ENCODE results near the gene MRPL10. TPM values are rescaled to one million over a fixed set of nuclear protein-coding genes. Genes with fewer than 3 reads are reported as not detected.
"Not testable (repeated sequence)": the region's sequence is repeated elsewhere in the genome, so short reads cannot be mapped to it uniquely, and the experiment has no call there.

MRPL10 gene
- total RNA-seq, 2 experiments from 2014 or later = 49.0 to 51.4 TPM

GRCh38 chr17:47776330-47777197 is 54.8 kb downstream of the MRPL10 start:
- H3K27me3 Mint-ChIP-seq = peaks cover 69% of the 10 kb centered on the region
- no peak overlapping the region for H3K27ac ChIP-seq (ENCODE audit: low read depth in 1 of 2, low read length in 2 of 2)

GRCh38 chr17:47774987-47775580 is 56.3 kb downstream of the MRPL10 start:
- ATAC-seq (ENCODE audit: poor library complexity) (no peak), DNase-seq (no peak)
- H3K27ac ChIP-seq (ENCODE audit: low read depth in 1 of 2, low read length in 2 of 2) = no peak overlapping the region
- peaks cover 4% of the 10 kb centered on the region for H3K4me1 ChIP-seq (ENCODE audit: insufficient read depth, low read length)
- Mint-ChIP-seq H3K27ac (no peak overlapping the region), H3K4me3 (no peak overlapping the region), H3K4me1 (ENCODE audit: low read depth) (peaks cover 4% of the 10 kb centered on the region), H3K36me3 (ENCODE audit: low read depth) (no peaks in the 10 kb centered on the region), H3K27me3 (peaks cover 70% of the 10 kb centered on the region), H3K9me3 (peaks cover 2% of the 10 kb centered on the region)
- H3K9me3 ChIP-seq (ENCODE audit: control insufficient read depth in 1 of 2, insufficient read depth in 1 of 2, low read length in 2 of 2) = peaks cover 0 to 14% of the 10 kb centered on the region in 2 experiments
- intact Hi-C loops (cut with DNase I, micrococcal nuclease) = loop anchor here in 1 of 2 experiments (5.0 kb wide), 1 partner anchor 842 kb away; the partner anchor contains the start of gene HOXB8
- H3K36me3 ChIP-seq (ENCODE audit: insufficient read depth, low read length) = no peaks in the 10 kb centered on the region
- no peak for TF ChIP-seq CTCF (IDR thresholded peaks at IDR 0.05)
- CTCF ChIA-PET = no interaction called here
- no peak overlapping the region for H3K4me3 ChIP-seq (ENCODE audit: low read length)
- peaks cover 19 to 27% of the 10 kb centered on the region in 2 experiments for H3K27me3 ChIP-seq (ENCODE audit: control insufficient read depth in 1 of 2, insufficient read depth in 2 of 2, low read length in 2 of 2)
- POLR2A ChIA-PET = no interaction called here

More at GRCh38 chr17:47776330-47777197, 54.8 kb downstream of the MRPL10 start:
- TF ChIP-seq CTCF (IDR thresholded peaks at IDR 0.05) = peak; percentile 86
- peaks cover 4% of the 10 kb centered on the region for H3K4me1 Mint-ChIP-seq (ENCODE audit: low read depth)
- peaks cover 4% of the 10 kb centered on the region for H3K4me1 ChIP-seq (ENCODE audit: insufficient read depth, low read length)
- H3K9me3 ChIP-seq (ENCODE audit: control insufficient read depth in 1 of 2, insufficient read depth in 1 of 2, low read length in 2 of 2) = peaks cover 0 to 13% of the 10 kb centered on the region in 2 experiments
- intact Hi-C loops (cut with DNase I, micrococcal nuclease) = loop anchor here (1.0 to 5.0 kb wide), 5 partner anchors 26 to 841 kb away; partner anchors contain the start of gene HOXB8 (in 1 of the 2)
- H3K27me3 ChIP-seq (ENCODE audit: control insufficient read depth in 1 of 2, insufficient read depth in 2 of 2, low read length in 2 of 2) = peaks cover 19 to 27% of the 10 kb centered on the region in 2 experiments
- no peaks in the 10 kb centered on the region for H3K36me3 Mint-ChIP-seq (ENCODE audit: low read depth)
- ATAC-seq (ENCODE audit: poor library complexity) (peak; percentile 89), DNase-seq (peak in 7 of 14 experiments; percentile 12 to 74 (median 50))
- H3K4me3 Mint-ChIP-seq = no peak overlapping the region
- H3K4me3 ChIP-seq (ENCODE audit: low read length) = no peak overlapping the region
- ChIA-PET POLR2A (no interaction called here), CTCF (interaction anchor here (1.0 kb wide), 1 partner anchor 22 kb away, joined by 3 read pairs; no protein-coding TSS in a partner anchor)
- H3K36me3 ChIP-seq (ENCODE audit: insufficient read depth, low read length) = no peaks in the 10 kb centered on the region
- H3K9me3 Mint-ChIP-seq = no peaks in the 10 kb centered on the region
- no peak overlapping the region for H3K27ac Mint-ChIP-seq

- no peaks in the 10 kb centered on the region for H3K36me3 Mint-ChIP-seq (ENCODE audit: low read depth)
- Histone ChIP-seq H3K27ac (ENCODE audit: low read depth in 1 of 2, low read length in 2 of 2) (no peak overlapping the region), H3K4me3 (ENCODE audit: low read length) (no peak overlapping the region), H3K4me1 (ENCODE audit: insufficient read depth, low read length) (peaks cover 4% of the 10 kb centered on the region), H3K27me3 (ENCODE audit: control insufficient read depth in 1 of 2, insufficient read depth in 2 of 2, low read length in 2 of 2) (peaks cover 19 to 27% of the 10 kb centered on the region in 2 experiments), H3K36me3 (ENCODE audit: insufficient read depth, low read length) (no peaks in the 10 kb centered on the region), H3K9me3 (ENCODE audit: control insufficient read depth in 1 of 2, insufficient read depth in 1 of 2, low read length in 2 of 2) (peaks cover 0 to 14% of the 10 kb centered on the region in 2 experiments)
- DNase-seq (no peak), ATAC-seq (ENCODE audit: poor library complexity) (no peak)
- no peak overlapping the region for H3K4me3 Mint-ChIP-seq
- TF ChIP-seq CTCF (IDR thresholded peaks at IDR 0.05) = no peak
- H3K4me1 Mint-ChIP-seq (ENCODE audit: low read depth) = peaks cover 4% of the 10 kb centered on the region
- H3K27me3 Mint-ChIP-seq = peaks cover 70% of the 10 kb centered on the region
- POLR2A ChIA-PET = no interaction called here
- CTCF ChIA-PET = no interaction called here
- intact Hi-C loops (cut with DNase I, micrococcal nuclease) = no loop called here
- H3K27ac Mint-ChIP-seq = no peak overlapping the region
- H3K9me3 Mint-ChIP-seq = peaks cover 2% of the 10 kb centered on the region
Observed at GRCh38 chr17:47774331-47774730, 57.0 kb downstream of the MRPL10 start.

GRCh38 chr17:47773649-47774048 is 57.7 kb downstream of the MRPL10 start:
- intact Hi-C loops (cut with DNase I, micrococcal nuclease); H3K4me3 Mint-ChIP-seq; CTCF ChIA-PET; ATAC-seq (ENCODE audit: poor library complexity); POLR2A ChIA-PET; H3K4me1 ChIP-seq (ENCODE audit: insufficient read depth, low read length); H3K27ac Mint-ChIP-seq; H3K4me1 Mint-ChIP-seq (ENCODE audit: low read depth); H3K9me3 Mint-ChIP-seq; H3K36me3 Mint-ChIP-seq (ENCODE audit: low read depth); H3K4me3 ChIP-seq (ENCODE audit: low read length); H3K27ac ChIP-seq (ENCODE audit: low read depth in 1 of 2, low read length in 2 of 2); H3K36me3 ChIP-seq (ENCODE audit: insufficient read depth, low read length): not testable (repeated sequence)
- DNase-seq = peak in 2 of 14 experiments; percentile 17 to 22
- peaks cover 72% of the 10 kb centered on the region for H3K27me3 Mint-ChIP-seq
- H3K9me3 ChIP-seq (ENCODE audit: control insufficient read depth in 1 of 2, insufficient read depth in 1 of 2, low read length in 2 of 2) = peaks cover 0 to 14% of the 10 kb centered on the region in 2 experiments
- H3K27me3 ChIP-seq (ENCODE audit: control insufficient read depth in 1 of 2, insufficient read depth in 2 of 2, low read length in 2 of 2) = peaks cover 19 to 27% of the 10 kb centered on the region in 2 experiments
